Stimulated activated naive CD8-positive, alpha-beta T cell treated with anti-CD3 and anti-CD28 coated beads, Interleukin-15, Interleukin-2, amounts not matched to agents 100 ng/mL and 50 ng/mL, for 24 hours (primary cell): ENCODE measurements around the gene CORO6.

ENCODE experiments used
- H3K27ac Mint-ChIP-seq: one replicate; pipeline ENCODE4 v1.8.0; 2021; ENCODE audit warnings: mild to moderate bottlenecking, mixed read lengths
- H3K27me3 Mint-ChIP-seq: one replicate; pipeline ENCODE4 v1.8.0; 2021; ENCODE audit warnings: mixed read lengths
- H3K36me3 Mint-ChIP-seq: one replicate; pipeline ENCODE4 v1.8.0; 2021; ENCODE audit warnings: low read depth, mixed read lengths
- H3K4me1 Mint-ChIP-seq: one replicate; pipeline ENCODE4 v1.8.0; 2021; ENCODE audit warnings: low read depth, mixed read lengths
- H3K4me3 Mint-ChIP-seq: one replicate; pipeline ENCODE4 v1.8.0; 2021; ENCODE audit warnings: mild to moderate bottlenecking, mixed read lengths
- H3K9me3 Mint-ChIP-seq: one replicate; pipeline ENCODE4 v1.8.0; 2021; ENCODE audit warnings: mixed read lengths

CORO6 gene

DNA sequence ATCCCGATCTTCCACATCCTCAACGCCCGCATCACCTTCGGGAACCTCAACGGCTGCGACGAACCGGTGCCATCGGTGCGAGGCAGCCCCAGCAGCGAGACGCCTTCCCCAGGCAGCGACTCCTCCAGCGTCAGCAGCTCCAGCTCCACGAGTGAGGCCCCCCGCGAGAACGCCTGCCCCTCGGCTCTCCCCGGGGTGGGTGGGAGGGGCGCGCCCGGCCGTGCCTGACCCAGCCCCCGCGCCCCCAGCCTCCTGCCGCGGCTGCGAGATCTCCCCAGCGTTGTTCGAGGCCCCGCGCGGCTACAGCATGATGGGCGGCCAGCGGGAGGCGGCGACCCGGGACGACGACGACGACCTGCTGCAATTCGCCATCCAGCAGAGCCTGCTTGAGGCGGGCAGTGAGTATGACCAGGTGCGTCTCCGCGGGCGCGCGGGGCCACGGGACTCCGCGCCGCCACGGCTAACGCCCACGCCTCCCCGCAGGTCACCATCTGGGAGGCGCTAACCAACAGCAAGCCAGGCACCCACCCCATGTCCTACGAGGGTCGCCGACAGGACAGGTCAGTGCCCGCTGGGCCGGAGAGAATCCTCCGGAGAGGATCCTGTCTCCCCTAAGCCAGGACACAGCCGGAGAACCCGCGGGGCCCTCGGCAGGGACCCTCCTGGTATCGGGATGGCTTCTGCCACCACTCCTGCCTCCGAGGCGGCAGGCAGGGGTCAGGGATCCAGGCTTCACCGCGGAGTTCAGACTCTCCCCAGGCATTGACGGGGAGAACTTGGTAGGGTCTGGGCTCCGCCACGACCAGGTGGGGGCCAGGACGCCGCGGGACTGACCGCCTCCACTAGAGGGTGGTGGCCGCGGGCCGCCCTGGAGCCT is 10.1 kb downstream of the CORO6 start:
- Mint-ChIP-seq H3K9me3 (no peaks in the 10 kb centered on the region), H3K4me1 (peaks cover 39% of the 10 kb centered on the region), H3K27ac (no peak overlapping the region), H3K36me3 (peaks cover 4% of the 10 kb centered on the region), H3K27me3 (no peaks in the 10 kb centered on the region), H3K4me3 (no peak overlapping the region)

DNA sequence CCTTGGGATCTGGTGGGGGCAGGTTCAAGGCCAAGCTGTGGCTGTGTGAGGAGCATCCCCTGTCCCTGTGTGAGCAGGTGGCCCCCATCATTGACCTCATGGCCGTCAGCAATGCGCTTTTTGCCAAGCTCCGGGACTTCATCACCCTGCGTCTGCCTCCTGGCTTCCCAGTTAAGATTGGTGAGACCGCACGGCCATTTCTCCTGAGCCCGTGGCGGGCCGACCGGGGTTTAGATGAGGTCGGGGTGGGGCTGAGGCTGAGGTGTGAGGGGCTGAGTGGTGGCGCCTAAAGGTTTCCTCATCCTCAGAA is 10.7 kb downstream of the CORO6 start:
- peaks cover 4% of the 10 kb centered on the region for H3K36me3 Mint-ChIP-seq
- H3K4me3 Mint-ChIP-seq, result no peak overlapping the region
- no peaks in the 10 kb centered on the region for H3K9me3 Mint-ChIP-seq
- H3K27ac Mint-ChIP-seq, result no peak overlapping the region
- H3K4me1 Mint-ChIP-seq, result peaks cover 38% of the 10 kb centered on the region
- no peaks in the 10 kb centered on the region for H3K27me3 Mint-ChIP-seq

DNA sequence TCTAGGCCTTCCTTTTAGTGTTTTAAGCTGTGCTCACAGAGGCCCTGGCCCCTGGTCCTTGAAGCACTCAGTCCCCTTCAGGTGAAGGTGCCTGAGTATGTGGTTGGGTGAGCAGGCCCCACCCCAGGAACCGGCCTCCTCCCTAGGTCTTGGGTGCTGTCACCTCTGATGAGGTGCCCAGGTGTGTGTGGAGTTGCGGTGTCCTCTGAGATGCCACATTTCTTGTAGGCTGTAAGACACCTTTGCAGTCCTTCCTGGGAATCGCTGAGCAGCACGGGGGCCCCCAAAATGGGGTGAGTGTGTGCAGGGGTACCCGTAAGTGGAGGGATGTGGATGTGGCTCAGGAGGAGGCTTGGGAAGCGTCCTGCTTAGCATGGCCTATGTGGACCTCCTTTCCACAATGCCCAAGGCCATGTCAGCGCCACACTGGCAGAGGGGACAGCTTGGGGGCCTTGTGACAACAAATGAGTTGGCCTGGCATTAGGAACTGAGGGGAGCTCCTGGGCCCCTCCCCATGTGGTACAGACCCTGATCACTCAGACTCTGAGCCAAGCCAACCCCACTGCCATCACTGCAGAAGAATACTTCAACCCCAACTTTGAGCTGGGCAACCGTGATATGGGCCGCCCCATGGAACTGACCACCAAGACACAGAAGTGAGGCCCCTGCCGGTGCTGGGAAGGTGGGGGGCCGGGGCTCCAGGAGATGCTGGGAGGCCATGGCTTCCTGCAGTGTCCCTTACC is 11.2 kb downstream of the CORO6 start:
- Mint-ChIP-seq H3K27me3 (no peaks in the 10 kb centered on the region), H3K9me3 (no peaks in the 10 kb centered on the region), H3K4me1 (peaks cover 33% of the 10 kb centered on the region), H3K36me3 (peaks cover 4% of the 10 kb centered on the region), H3K4me3 (no peak overlapping the region), H3K27ac (no peak overlapping the region)

DNA sequence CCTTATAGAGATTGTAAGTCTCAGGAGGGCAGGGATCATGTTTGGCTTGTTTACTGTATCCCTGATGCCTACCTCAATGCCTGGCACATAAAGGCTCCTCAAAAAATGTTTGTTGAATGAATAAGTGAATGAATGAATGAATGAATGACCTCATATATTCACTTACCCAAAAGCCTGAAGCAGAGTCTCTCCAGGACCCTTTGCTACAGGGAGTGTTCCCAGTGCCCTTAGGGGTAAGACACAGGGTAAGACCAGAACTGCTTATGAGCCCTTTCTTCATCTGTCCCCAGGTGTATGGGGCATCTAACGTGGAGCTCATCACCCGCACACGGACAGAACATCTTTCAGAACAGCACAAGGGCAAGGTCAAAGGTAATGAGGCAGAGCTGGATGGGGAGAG is 12.3 kb downstream of the CORO6 start:
- Mint-ChIP-seq H3K9me3 (no peaks in the 10 kb centered on the region), H3K4me1 (peaks cover 22% of the 10 kb centered on the region), H3K4me3 (no peak overlapping the region), H3K27ac (no peak overlapping the region), H3K27me3 (no peaks in the 10 kb centered on the region), H3K36me3 (peaks cover 4% of the 10 kb centered on the region)

DNA sequence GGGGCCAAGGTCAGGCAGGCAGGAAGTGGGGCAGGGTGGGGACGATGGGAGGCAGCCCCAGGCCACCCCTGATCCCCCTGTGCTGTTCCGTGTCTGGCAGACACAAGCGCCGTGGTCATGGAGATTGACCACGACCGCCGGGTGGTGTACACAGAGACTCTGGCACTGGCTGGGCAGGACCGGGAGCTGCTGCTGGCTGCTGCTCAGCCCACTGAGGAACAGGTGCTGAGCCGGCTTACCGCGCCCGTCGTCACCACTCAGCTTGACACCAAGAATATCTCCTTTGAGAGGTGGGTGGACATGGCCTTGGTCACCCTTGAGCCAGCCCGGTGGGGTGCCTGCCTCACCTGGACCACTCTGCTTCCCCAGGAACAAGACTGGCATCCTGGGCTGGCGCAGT is 13.7 kb downstream of the CORO6 start:
- Mint-ChIP-seq H3K27me3 (no peaks in the 10 kb centered on the region), H3K9me3 (no peaks in the 10 kb centered on the region), H3K27ac (no peak overlapping the region), H3K4me1 (peaks cover 8% of the 10 kb centered on the region), H3K36me3 (peaks cover 4% of the 10 kb centered on the region), H3K4me3 (no peak overlapping the region)

DNA sequence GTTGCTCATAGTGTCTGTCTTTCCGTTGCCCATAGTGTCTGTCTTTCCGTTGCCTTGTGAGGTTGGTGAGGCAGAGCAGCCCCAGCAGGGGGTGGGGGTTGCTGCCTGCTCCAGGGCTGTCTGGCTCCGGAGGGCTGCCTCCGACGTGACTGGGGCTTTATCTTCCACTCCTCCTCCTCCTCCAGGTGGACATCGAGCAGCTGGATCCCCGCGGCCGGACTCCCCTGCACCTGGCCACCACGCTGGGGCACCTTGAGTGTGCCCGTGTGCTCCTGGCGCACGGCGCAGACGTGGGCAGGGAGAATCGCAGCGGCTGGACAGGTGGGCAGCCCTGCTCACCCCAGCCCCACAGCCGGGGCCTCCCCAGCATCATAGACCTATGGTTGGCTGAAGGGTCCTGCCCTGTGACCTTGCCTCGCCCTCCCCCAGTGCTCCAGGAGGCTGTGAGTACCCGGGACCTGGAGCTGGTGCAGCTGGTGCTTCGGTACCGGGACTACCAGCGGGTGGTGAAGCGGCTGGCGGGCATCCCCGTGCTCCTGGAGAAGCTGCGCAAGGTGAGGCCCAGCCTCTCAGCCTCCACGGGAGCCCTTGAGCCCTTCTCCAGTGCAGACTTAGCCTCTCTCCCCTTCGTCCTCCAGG is 15.0 kb downstream of the CORO6 start:
- Mint-ChIP-seq H3K9me3 (no peaks in the 10 kb centered on the region), H3K27me3 (no peaks in the 10 kb centered on the region), H3K27ac (no peak overlapping the region)

DNA sequence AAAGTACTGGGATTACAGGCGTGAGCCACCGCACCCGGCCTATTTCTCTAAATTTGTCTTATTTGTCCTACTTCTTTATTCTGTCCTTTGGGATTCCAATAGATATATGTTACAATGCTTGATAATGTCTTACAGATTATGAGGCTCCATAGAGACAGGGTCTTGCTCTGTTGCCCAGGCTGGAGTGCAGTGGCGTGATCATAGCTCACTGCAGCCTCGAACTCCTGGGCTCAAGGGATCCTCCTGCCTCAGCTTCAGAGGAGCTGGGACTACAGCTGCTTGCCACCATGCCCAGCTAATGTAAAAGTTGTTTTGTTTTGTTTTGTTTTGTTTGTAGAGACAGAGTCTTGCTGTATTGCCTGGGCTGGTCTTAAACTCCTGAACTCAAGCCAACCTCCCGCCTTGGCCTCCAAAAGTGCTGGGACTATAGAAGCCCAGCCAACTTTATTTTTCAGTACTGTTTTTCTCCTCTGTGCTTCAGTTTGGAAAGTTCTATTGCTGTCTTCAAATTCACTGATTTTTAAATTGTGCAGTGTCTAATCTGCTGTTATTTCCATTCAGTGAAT is 19.5 kb downstream of the CORO6 start:
- H3K9me3 Mint-ChIP-seq, result no peaks in the 10 kb centered on the region
- no peaks in the 10 kb centered on the region for H3K27me3 Mint-ChIP-seq
- H3K27ac Mint-ChIP-seq, result no peak overlapping the region
- H3K4me1 Mint-ChIP-seq, result peaks cover 10% of the 10 kb centered on the region
- no peak overlapping the region for H3K4me3 Mint-ChIP-seq
- H3K36me3 Mint-ChIP-seq, result no peaks in the 10 kb centered on the region

More for the DNA sequence above, 15.0 kb downstream of the CORO6 start:
- Mint-ChIP-seq H3K4me1 (peaks cover 4% of the 10 kb centered on the region), H3K4me3 (no peak overlapping the region), H3K36me3 (peaks cover 4% of the 10 kb centered on the region)

DNA sequence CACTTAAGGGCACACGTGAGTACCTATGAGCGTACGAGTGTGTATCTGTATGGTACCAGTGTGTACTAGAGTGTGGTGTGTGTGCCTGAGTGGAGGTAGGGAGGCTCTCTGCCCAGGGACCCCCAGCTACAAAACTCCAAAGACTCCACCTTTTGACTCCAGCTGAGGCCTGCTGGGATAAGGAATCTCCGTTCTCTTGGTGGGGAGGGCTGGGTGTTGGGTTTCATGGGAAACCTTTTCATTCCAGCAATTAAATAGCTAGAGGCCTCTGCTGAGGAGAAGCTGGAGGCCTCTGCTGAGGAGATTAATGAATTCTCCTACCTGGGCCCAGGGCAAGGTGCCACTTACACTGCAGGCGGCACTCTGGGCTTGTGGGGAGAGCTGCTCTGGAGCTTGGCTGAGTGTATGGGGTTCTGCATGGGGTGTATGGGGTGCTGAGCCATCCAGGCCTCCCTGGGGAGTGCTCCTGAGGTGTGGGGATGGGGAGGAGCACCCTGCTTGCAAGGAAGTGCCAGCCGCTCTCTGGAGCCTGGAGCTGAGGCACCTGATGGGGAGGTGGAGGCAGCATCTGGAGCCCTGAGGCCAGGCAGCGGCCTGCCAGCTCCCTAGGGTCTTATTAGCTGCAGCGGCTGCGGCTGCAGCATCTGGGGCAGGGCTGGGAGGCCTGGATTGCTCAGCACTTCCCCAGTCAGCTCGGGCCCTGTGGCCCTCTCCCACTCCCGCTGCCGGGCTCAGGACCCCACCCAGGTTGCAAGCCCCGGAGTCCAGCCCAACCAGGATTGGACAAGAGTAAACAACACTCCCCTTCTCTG is 25.1 kb downstream of the CORO6 start:
- H3K27ac Mint-ChIP-seq, result no peak overlapping the region
- H3K9me3 Mint-ChIP-seq, result no peaks in the 10 kb centered on the region
- peaks cover 23% of the 10 kb centered on the region for H3K4me1 Mint-ChIP-seq
- no peaks in the 10 kb centered on the region for H3K27me3 Mint-ChIP-seq
- no peaks in the 10 kb centered on the region for H3K36me3 Mint-ChIP-seq
- no peak overlapping the region for H3K4me3 Mint-ChIP-seq

DNA sequence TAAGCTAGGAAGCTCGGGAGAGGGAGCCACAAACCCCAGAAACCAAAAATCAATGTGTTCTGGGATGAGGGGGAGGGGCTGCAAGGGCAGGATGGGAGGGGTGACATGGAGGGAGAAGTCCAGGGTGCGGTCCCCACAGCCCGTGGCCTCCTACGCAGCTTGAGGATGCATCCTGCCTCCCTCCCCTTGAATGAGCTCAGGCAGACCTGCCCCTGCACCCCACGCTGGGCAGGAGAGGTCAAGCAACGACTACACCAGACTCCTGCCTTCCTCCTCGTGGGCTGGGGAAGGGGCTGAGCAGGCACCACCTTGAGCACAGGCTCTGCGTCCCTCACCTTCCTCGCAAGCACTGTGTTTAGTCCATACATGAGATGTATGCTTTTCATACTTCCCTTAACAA is 25.9 kb downstream of the CORO6 start:
- Mint-ChIP-seq H3K27ac (no peak overlapping the region), H3K27me3 (no peaks in the 10 kb centered on the region), H3K4me3 (no peak overlapping the region), H3K4me1 (peaks cover 31% of the 10 kb centered on the region), H3K9me3 (no peaks in the 10 kb centered on the region), H3K36me3 (no peaks in the 10 kb centered on the region)

DNA sequence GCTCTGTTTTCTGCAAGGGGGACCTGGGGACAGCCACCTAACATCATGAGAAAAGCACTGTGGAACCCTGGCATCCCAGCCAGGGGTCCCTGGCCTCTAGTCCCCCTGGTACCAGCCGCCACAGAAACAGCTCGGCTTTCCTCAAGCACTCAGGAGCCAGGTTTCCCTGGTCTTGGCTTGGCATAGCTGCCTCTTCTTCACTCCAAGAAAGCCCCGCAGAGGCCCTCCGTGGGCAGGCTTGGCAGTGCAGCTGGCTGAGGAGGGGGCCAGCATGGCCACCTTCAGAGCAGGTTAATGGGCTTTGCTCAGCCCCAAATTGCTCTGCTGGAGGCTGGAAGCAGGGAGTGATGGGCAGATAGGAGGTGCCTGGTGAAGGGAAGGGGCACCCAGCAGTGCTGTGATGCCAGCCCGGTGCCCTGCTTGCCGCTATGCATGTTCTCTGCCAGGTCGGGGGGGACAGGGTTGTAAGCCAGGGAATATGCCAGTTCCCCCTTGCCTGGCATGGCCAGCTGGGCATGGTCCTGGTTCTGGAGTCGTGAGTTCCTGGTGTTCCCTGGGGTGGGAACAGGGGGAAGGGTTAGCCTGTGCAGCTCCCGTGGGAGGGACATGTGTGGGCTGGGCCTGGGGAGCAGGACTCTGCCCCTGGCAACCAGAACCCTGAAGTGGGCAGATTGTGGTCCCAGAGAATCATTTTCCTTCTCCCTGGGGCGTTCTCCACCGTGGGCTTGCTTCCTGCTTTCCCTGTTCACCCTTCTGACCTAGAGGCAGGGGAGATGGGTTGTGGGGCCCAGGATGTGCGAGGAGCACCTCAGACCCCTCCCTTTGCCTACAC is 26.6 kb downstream of the CORO6 start:
- peaks cover 37% of the 10 kb centered on the region for H3K4me1 Mint-ChIP-seq
- H3K4me3 Mint-ChIP-seq, result no peak overlapping the region
- H3K27me3 Mint-ChIP-seq, result no peaks in the 10 kb centered on the region
- H3K27ac Mint-ChIP-seq, result no peak overlapping the region
- no peaks in the 10 kb centered on the region for H3K9me3 Mint-ChIP-seq
- no peaks in the 10 kb centered on the region for H3K36me3 Mint-ChIP-seq

DNA sequence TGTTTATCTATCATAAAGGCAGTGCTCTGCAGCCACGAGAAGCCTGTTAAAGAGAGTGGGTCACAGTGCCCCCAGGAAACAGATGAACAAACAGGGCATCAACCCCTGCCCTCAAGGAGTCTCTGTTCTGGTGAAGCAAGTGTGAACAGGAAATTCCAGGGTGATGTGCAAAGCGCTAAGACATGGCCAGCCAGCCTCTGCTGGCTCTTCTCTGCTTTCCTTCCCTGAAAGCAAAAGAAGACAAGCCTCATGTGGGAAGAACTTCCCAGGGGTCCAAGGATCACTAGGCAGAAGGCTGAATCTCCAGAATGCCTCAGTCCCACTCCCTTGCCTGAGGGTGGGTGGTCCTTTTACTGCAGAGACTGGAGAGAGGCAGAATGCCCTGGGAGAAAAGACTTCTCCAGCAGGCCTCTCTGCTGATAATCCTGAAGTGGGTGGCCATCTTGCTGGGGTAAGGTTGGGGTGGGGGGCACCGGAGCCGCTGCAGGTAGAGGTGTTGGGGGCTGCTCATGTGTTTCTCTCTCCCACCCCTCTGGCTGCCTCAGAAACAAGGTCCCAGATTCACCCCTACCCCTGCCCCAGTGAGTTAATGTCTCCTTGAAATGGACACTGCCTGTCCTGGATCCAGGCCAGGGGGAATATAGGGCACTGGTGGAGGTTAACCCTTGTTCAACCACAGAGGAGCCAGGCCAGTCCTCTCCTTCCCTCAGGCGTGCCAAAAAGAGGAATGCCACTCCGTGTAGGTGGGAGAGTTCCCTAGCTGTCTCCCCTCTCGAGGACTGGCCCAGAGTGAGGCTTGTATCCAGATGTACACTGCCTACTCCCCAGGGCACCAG is 27.4 kb downstream of the CORO6 start:
- H3K4me3 Mint-ChIP-seq, result peak overlapping the region; percentile 79
- no peaks in the 10 kb centered on the region for H3K27me3 Mint-ChIP-seq
- H3K4me1 Mint-ChIP-seq, result peaks cover 40% of the 10 kb centered on the region
- H3K27ac Mint-ChIP-seq, result no peak overlapping the region
- H3K9me3 Mint-ChIP-seq, result no peaks in the 10 kb centered on the region
- no peaks in the 10 kb centered on the region for H3K36me3 Mint-ChIP-seq

DNA sequence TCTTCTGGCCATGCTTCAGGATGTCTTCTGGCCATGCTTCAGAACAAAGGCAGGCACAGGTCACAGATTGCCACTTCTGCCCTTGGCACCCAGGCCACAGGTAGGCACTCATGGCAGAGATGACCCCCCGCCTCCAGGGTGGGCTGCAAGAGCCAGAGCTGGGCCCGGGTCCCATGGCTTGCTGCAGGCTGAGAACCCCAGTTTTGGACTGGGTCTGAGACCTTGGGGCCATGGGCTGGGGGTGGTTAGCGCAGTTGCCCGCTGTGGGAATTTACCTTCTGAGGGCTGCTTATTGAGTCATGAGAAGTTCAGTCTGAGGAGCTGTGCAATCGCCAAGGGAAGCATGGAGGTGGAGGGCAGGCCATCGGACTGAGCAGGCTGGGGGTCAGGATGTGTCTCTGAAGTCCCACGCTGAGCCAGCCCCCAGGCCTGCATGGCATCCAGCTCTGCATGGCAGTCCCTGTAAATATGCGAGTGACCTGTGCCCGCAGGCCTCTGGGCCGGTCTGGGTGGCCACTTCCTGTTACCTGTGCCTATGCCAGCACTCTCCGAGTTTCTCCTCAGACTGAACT is 28.1 kb downstream of the CORO6 start:
- H3K27me3 Mint-ChIP-seq, result no peaks in the 10 kb centered on the region
- H3K4me1 Mint-ChIP-seq, result peaks cover 46% of the 10 kb centered on the region
- H3K36me3 Mint-ChIP-seq, result no peaks in the 10 kb centered on the region
- no peaks in the 10 kb centered on the region for H3K9me3 Mint-ChIP-seq
- no peak overlapping the region for H3K27ac Mint-ChIP-seq
- peak overlapping the region; percentile 79 for H3K4me3 Mint-ChIP-seq
